PC-3 (cell line): Measurements from ENCODE around the gene SLC35D2. TPM values are rescaled to one million over a fixed set of nuclear protein-coding genes. Genes with fewer than 3 reads are reported as not detected.

Experiments
- ATAC-seq: fragments of 200-7000 bp; cut with Tn5 transposase; 2 replicates; pipeline ENCODE4 v1.9.1; 2020; ENCODE audit warnings: mild to moderate bottlenecking, moderate library complexity
- BruUV-seq: library from RNA; stranded (reverse); fragments of 400-500 nt; replicated peaks from 2 replicates; lab custom pipeline; 2021; lab: Mats Ljungman, UMichigan
- CTCF ChIA-PET: fragments of 300-600 bp; sonication (Branson Sonifier 250); formaldehyde crosslinking; loops from one replicate; lab custom pipeline; 2022; ENCODE audit warnings: antibody characterized with exemption; lab: Charles Lee
- POLR2A ChIA-PET: fragments of 300-600 bp; sonication (Branson Sonifier 250); formaldehyde crosslinking; loops from one replicate; lab custom pipeline; 2022; ENCODE audit warnings: antibody characterized with exemption; ENCODE audit not compliant: unreplicated experiment; lab: Charles Lee
- DNase-seq: peaks from one replicate; pipeline ENCODE4 v3.0.0-alpha.2; 2015
- H2AFZ ChIP-seq: fragments of 300-600 bp; sonication (generic); 2 replicates; pipeline ENCODE4 v1.6.0; 2016; ENCODE audit warnings: antibody characterized with exemption, low read length
- H3F3A ChIP-seq: fragments of 300-600 bp; sonication (generic); one replicate; pipeline ENCODE4 v1.6.0; 2017; ENCODE audit warnings: antibody characterized with exemption, low read length, control low read depth, mild to moderate bottlenecking; ENCODE audit not compliant: unreplicated experiment
- H3K27ac ChIP-seq: fragments of 300-600 bp; sonication (generic); 2 replicates; pipeline ENCODE4 v1.5.1; 2016; ENCODE audit warnings: mild to moderate bottlenecking, low read length
- H3K27me3 ChIP-seq: fragments of 300-600 bp; sonication (generic); 2 replicates; pipeline ENCODE4 v1.6.1; 2016; ENCODE audit warnings: low read length, mixed read lengths
- H3K36me3 ChIP-seq: fragments of 300-600 bp; sonication (generic); 2 replicates; pipeline ENCODE4 v1.6.1; 2016; ENCODE audit warnings: low read depth, mixed run types, low read length, mixed read lengths
- H3K4me1 ChIP-seq: fragments of 300-600 bp; sonication (generic); 2 replicates; pipeline ENCODE4 v1.5.1; 2016; ENCODE audit warnings: low read length; ENCODE audit not compliant: insufficient read depth
- H3K4me2 ChIP-seq: fragments of 300-600 bp; sonication (generic); 2 replicates; pipeline ENCODE4 v1.6.0; 2016; ENCODE audit warnings: low read length
- H3K4me3 ChIP-seq: fragments of 300-600 bp; sonication (generic); 2 replicates; pipeline ENCODE4 v1.5.1; 2016; ENCODE audit warnings: mild to moderate bottlenecking, low read length, mixed read lengths
- H3K79me2 ChIP-seq: fragments of 300-600 bp; sonication (generic); 2 replicates; pipeline ENCODE4 v1.6.1; 2017; ENCODE audit warnings: low read length, mixed read lengths
- H3K9ac ChIP-seq: fragments of 300-600 bp; sonication (generic); 2 replicates; pipeline ENCODE4 v1.6.0; 2016; ENCODE audit warnings: mild to moderate bottlenecking, low read length
- H3K9me2 ChIP-seq: fragments of 300-600 bp; sonication (generic); replicated peaks from 2 replicates; pipeline ENCODE4 v1.6.1; 2016; ENCODE audit warnings: mixed run types, low read length, mixed read lengths
- H3K9me3 ChIP-seq: fragments of 300-600 bp; sonication (generic); 2 replicates; pipeline ENCODE4 v1.6.1; 2016; ENCODE audit warnings: low read length, mixed read lengths
- H4K20me1 ChIP-seq: fragments of 300-600 bp; sonication (generic); 2 replicates; pipeline ENCODE4 v1.6.1; 2016; ENCODE audit warnings: low read length, mixed read lengths
- CTCF ChIP-seq: fragments of 300-600 bp; sonication (generic); conservative IDR thresholded peaks from 2 replicates; pipeline ENCODE4 v1.5.1; 2017; ENCODE audit warnings: antibody characterized with exemption, low read depth, mild to moderate bottlenecking, low read length
- EZH2 ChIP-seq: fragments of 300-600 bp; sonication (generic); IDR thresholded peaks from one replicate; pipeline ENCODE4 v1.6.1; 2017; ENCODE audit warnings: antibody characterized with exemption, mild to moderate bottlenecking, low read length; ENCODE audit not compliant: unreplicated experiment
- EZH2phosphoT487 ChIP-seq: fragments of 300-600 bp; sonication (generic); IDR thresholded peaks from 2 replicates; pipeline ENCODE4 v1.6.1; 2018; ENCODE audit warnings: mild to moderate bottlenecking, antibody characterized with exemption, low read length, borderline replicate concordance
- intact Hi-C: fragments of 100-400 bp; cut with micrococcal nuclease; formaldehyde crosslinking; loops from 2 replicates; pipeline ENCODE4 v1.9.0; 2023
- total RNA-seq: library from RNA; depleted of rRNA; stranded (reverse); fragments of >200 nt; gene quantifications from 2 replicates; pipeline ENCODE4 v1.2.3, GENCODE V29; 2014

Gene SLC35D2
- total RNA-seq, 1 experiment from 2014 or later: 21.5 TPM

- no peak for ATAC-seq
- TF ChIP-seq EZH2phosphoT487 (no peak), EZH2 (no peak), CTCF (no peak)
- no peak for DNase-seq
- intact Hi-C loops: no loop called here
- Histone ChIP-seq H3K4me2 (no peak overlapping the region), H4K20me1 (no peaks in the 10 kb centered on the region), H3K9me3 (no peaks in the 10 kb centered on the region), H3K27ac (no peak overlapping the region), H3K4me1 (peaks cover 29% of the 10 kb centered on the region), H3K4me3 (no peak overlapping the region), H2AFZ (no peak overlapping the region), H3K27me3 (no peaks in the 10 kb centered on the region), H3K79me2 (no peaks in the 10 kb centered on the region), H3K9ac (no peak overlapping the region), H3K9me2 (no peaks in the 10 kb centered on the region), H3K36me3 (no peaks in the 10 kb centered on the region), H3F3A (peaks cover 4% of the 10 kb centered on the region)
- CTCF ChIA-PET: no interaction called here
- BruUV-seq: no TSS peak
- POLR2A ChIA-PET: no interaction called here
Measured at GRCh38 chr9:96342571-96343245, 40.8 kb downstream of the SLC35D2 start.

- H3K4me1 ChIP-seq: peaks cover 29% of the 10 kb centered on the region
- no peaks in the 10 kb centered on the region for H4K20me1 ChIP-seq
- peak overlapping the region; percentile 82; the same call in 1 of the 2 replicates for H3K27ac ChIP-seq
- H3K79me2 ChIP-seq: no peaks in the 10 kb centered on the region
- intact Hi-C loops: no loop called here
- BruUV-seq: no TSS peak
- H3K4me2 ChIP-seq: no peak overlapping the region
- ChIA-PET CTCF (no interaction called here), POLR2A (no interaction called here)
- H2AFZ ChIP-seq: no peak overlapping the region
- no peaks in the 10 kb centered on the region for H3K9me2 ChIP-seq
- no peaks in the 10 kb centered on the region for H3K27me3 ChIP-seq
- peaks cover 4% of the 10 kb centered on the region for H3F3A ChIP-seq
- DNase-seq: no peak
- TF ChIP-seq CTCF: no peak
- TF ChIP-seq EZH2phosphoT487: no peak
- no peak for TF ChIP-seq EZH2
- H3K4me3 ChIP-seq: no peak overlapping the region
- no peak overlapping the region for H3K9ac ChIP-seq
- no peaks in the 10 kb centered on the region for H3K9me3 ChIP-seq
- ATAC-seq: no peak
- H3K36me3 ChIP-seq: no peaks in the 10 kb centered on the region
Measured at GRCh38 chr9:96340707-96341106, 42.8 kb downstream of the SLC35D2 start.

- BruUV-seq: no TSS peak
- Histone ChIP-seq H3K9me2 (no peaks in the 10 kb centered on the region), H3K79me2 (no peaks in the 10 kb centered on the region), H3K4me1 (peaks cover 21% of the 10 kb centered on the region), H2AFZ (no peak overlapping the region), H3K9ac (no peak overlapping the region), H3K27ac (no peak overlapping the region), H4K20me1 (no peaks in the 10 kb centered on the region), H3K4me2 (no peak overlapping the region), H3K4me3 (no peak overlapping the region), H3K9me3 (no peaks in the 10 kb centered on the region), H3K36me3 (no peaks in the 10 kb centered on the region), H3K27me3 (no peaks in the 10 kb centered on the region), H3F3A (peaks cover 4% of the 10 kb centered on the region)
- intact Hi-C loops: loop anchor here (5.0 kb wide), 1 partner anchor 44 kb away; the partner anchor contains the start of gene SLC35D2
- CTCF ChIA-PET: no interaction called here
- DNase-seq: no peak
- TF ChIP-seq CTCF: no peak
- TF ChIP-seq EZH2phosphoT487: no peak
- no peak for TF ChIP-seq EZH2
- ATAC-seq: no peak
- POLR2A ChIA-PET: no interaction called here
Measured at GRCh38 chr9:96338299-96338698, 45.2 kb downstream of the SLC35D2 start.
